ENCODE results near the gene CNRIP1.

DNA sequence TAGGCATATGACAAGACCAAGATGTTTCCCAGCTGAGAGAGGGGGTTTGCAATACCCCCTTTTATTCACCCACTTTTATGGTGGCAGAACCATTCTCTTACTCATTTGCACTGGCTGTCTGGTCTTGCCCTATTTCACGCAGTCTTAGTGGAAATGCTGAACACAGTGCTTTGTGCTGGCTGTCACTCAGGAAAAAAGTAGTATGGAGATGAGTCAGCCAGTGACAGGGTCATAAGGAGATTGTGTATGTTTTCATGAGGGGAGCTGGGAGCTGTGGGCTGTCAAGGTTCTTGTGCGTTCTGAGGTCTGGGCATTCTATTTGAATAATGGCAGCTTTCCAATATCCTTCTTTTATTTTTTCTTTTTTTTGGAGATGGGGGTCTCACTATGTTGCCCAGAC lies 10.9 kb upstream of the CNRIP1 start:
- TF ChIP-seq, protein P1, sequence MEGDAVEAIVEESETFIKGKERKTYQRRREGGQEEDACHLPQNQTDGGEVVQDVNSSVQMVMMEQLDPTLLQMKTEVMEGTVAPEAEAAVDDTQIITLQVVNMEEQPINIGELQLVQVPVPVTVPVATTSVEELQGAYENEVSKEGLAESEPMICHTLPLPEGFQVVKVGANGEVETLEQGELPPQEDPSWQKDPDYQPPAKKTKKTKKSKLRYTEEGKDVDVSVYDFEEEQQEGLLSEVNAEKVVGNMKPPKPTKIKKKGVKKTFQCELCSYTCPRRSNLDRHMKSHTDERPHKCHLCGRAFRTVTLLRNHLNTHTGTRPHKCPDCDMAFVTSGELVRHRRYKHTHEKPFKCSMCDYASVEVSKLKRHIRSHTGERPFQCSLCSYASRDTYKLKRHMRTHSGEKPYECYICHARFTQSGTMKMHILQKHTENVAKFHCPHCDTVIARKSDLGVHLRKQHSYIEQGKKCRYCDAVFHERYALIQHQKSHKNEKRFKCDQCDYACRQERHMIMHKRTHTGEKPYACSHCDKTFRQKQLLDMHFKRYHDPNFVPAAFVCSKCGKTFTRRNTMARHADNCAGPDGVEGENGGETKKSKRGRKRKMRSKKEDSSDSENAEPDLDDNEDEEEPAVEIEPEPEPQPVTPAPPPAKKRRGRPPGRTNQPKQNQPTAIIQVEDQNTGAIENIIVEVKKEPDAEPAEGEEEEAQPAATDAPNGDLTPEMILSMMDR (IDR thresholded peaks at IDR 0.05): no peak
- no peak for TF ChIP-seq CREB1 (CRISPR knock-in tag; IDR thresholded peaks at IDR 0.05)
- TF ChIP-seq, protein P2, sequence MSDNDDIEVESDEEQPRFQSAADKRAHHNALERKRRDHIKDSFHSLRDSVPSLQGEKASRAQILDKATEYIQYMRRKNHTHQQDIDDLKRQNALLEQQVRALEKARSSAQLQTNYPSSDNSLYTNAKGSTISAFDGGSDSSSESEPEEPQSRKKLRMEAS (CRISPR knock-in tag; IDR thresholded peaks at IDR 0.05): no peak
- no peak for TF ChIP-seq SP1 (CRISPR knock-in tag; conservative IDR thresholded peaks at IDR 0.05)
- TF ChIP-seq NFYB (CRISPR knock-in tag; conservative IDR thresholded peaks at IDR 0.05; ENCODE audit: low read depth): no peak
- TF ChIP-seq NR2C2 (CRISPR knock-in tag; IDR thresholded peaks at IDR 0.05): no peak
- TF ChIP-seq ZBTB21 (CRISPR knock-in tag; IDR thresholded peaks at IDR 0.05; ENCODE audit: borderline replicate concordance): no peak
- no peak for TF ChIP-seq STAT6 (CRISPR knock-in tag; conservative IDR thresholded peaks at IDR 0.05; ENCODE audit: low read depth)
- no peak for TF ChIP-seq TEAD1 (CRISPR knock-in tag; IDR thresholded peaks at IDR 0.05)
